ENCODE data around the gene AQP7.

DNA sequence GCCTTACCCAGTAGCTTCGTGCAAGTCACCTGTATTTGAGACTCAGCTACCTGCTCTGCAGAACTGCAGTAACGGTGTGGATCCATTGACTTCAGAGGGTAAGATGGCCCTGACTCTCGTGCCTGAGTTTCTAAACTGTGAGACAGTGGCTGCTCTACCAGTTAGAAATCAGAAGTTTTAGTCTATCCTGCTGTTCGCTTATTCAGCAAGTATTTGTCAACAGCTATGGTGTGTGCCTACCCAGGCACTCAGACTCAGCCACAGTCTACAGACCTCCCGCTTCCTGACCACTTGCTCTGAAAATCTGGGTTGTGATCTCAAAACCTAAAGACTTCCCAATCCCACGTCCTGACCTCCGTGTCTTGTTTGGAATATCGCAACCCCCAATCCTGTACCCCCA lies 31.5 kb upstream of the AQP7 start:
- TF ChIP-seq ZFP30 (CRISPR knock-in tag; IDR thresholded peaks at IDR 0.05), result no peak
- TF ChIP-seq CSDC2 (CRISPR knock-in tag; IDR thresholded peaks at IDR 0.05), result no peak
- TF ChIP-seq, protein P1, sequence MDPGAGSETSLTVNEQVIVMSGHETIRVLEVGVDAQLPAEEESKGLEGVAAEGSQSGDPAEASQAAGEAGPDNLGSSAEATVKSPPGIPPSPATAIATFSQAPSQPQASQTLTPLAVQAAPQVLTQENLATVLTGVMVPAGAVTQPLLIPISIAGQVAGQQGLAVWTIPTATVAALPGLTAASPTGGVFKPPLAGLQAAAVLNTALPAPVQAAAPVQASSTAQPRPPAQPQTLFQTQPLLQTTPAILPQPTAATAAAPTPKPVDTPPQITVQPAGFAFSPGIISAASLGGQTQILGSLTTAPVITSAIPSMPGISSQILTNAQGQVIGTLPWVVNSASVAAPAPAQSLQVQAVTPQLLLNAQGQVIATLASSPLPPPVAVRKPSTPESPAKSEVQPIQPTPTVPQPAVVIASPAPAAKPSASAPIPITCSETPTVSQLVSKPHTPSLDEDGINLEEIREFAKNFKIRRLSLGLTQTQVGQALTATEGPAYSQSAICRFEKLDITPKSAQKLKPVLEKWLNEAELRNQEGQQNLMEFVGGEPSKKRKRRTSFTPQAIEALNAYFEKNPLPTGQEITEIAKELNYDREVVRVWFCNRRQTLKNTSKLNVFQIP (CRISPR knock-in tag; IDR thresholded peaks at IDR 0.05; ENCODE audit: borderline replicate concordance, low read depth), result no peak
- TF ChIP-seq RARB (CRISPR knock-in tag; IDR thresholded peaks at IDR 0.05), result no peak
- TF ChIP-seq OSR1 (CRISPR knock-in tag; IDR thresholded peaks at IDR 0.05), result no peak
- TF ChIP-seq ARNTL (CRISPR knock-in tag; IDR thresholded peaks at IDR 0.05; ENCODE audit: borderline replicate concordance, low read depth), result no peak
- TF ChIP-seq, protein P2, sequence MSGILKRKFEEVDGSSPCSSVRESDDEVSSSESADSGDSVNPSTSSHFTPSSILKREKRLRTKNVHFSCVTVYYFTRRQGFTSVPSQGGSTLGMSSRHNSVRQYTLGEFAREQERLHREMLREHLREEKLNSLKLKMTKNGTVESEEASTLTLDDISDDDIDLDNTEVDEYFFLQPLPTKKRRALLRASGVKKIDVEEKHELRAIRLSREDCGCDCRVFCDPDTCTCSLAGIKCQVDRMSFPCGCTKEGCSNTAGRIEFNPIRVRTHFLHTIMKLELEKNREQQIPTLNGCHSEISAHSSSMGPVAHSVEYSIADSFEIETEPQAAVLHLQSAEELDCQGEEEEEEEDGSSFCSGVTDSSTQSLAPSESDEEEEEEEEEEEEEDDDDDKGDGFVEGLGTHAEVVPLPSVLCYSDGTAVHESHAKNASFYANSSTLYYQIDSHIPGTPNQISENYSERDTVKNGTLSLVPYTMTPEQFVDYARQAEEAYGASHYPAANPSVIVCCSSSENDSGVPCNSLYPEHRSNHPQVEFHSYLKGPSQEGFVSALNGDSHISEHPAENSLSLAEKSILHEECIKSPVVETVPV (CRISPR knock-in tag; IDR thresholded peaks at IDR 0.05), result no peak
- TF ChIP-seq, protein P3, sequence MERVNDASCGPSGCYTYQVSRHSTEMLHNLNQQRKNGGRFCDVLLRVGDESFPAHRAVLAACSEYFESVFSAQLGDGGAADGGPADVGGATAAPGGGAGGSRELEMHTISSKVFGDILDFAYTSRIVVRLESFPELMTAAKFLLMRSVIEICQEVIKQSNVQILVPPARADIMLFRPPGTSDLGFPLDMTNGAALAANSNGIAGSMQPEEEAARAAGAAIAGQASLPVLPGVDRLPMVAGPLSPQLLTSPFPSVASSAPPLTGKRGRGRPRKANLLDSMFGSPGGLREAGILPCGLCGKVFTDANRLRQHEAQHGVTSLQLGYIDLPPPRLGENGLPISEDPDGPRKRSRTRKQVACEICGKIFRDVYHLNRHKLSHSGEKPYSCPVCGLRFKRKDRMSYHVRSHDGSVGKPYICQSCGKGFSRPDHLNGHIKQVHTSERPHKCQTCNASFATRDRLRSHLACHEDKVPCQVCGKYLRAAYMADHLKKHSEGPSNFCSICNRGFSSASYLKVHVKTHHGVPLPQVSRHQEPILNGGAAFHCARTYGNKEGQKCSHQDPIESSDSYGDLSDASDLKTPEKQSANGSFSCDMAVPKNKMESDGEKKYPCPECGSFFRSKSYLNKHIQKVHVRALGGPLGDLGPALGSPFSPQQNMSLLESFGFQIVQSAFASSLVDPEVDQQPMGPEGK (CRISPR knock-in tag; IDR thresholded peaks at IDR 0.05; ENCODE audit: borderline replicate concordance), result no peak
- no peak for TF ChIP-seq ZFP3 (CRISPR knock-in tag; IDR thresholded peaks at IDR 0.05)
- TF ChIP-seq ISL1 (CRISPR knock-in tag; IDR thresholded peaks at IDR 0.05), result no peak
- TF ChIP-seq TCF4 (CRISPR knock-in tag; IDR thresholded peaks at IDR 0.05; ENCODE audit: borderline replicate concordance), result no peak
- no peak for TF ChIP-seq ZC3H10 (CRISPR knock-in tag; IDR thresholded peaks at IDR 0.05)
